H1 (cell line): ENCODE results near the gene TGM6. TPM values are rescaled to one million over a fixed set of nuclear protein-coding genes. Genes with fewer than 3 reads are reported as not detected.

Source experiments
- CTCF ChIA-PET: fragments of 300-600 bp; sonication (Branson Sonifier 250); formaldehyde crosslinking; loops from one replicate; lab custom pipeline; 2021; ENCODE audit not compliant: partially characterized antibody; lab: Charles Lee
- POLR2A ChIA-PET: fragments of 300-600 bp; sonication (Branson Sonifier 250); formaldehyde crosslinking; loops from one replicate; lab custom pipeline; 2021; ENCODE audit warnings: inconsistent platforms; ENCODE audit not compliant: partially characterized antibody; lab: Charles Lee
- DNase-seq, 2 experiments: peaks; one replicate each; pipeline versions ENCODE4 v3.0.0 to v3.0.0-alpha.2; 2010 to 2022; ENCODE audit warnings: low spot score in 2 of 2, low read depth in 1 of 2, mixed read lengths in 1 of 2
- FAIRE-seq: peaks from 2 replicates; lab custom pipeline; 2011; peaks lifted over from hg19 to GRCh38; lab: Jason Lieb, UNC
- H2AFZ ChIP-seq: 2 replicates; pipeline ENCODE4 v1.8.1; 2012; ENCODE audit warnings: low read length, inconsistent platforms
- H2AK5ac ChIP-seq: 2 replicates; pipeline ENCODE4 v1.6.1; 2013; ENCODE audit warnings: low read depth, low read length
- H2BK120ac ChIP-seq: replicated peaks from 2 replicates; pipeline ENCODE3; 2013; ENCODE audit warnings: low read depth, low read length, inconsistent platforms
- H2BK12ac ChIP-seq: 2 replicates; pipeline ENCODE4 v1.6.1; 2013; ENCODE audit warnings: low read depth, low read length
- H2BK15ac ChIP-seq: 2 replicates; pipeline ENCODE4 v1.6.1; 2013; ENCODE audit warnings: low read length
- H2BK20ac ChIP-seq: 2 replicates; pipeline ENCODE4 v1.6.1; 2013; ENCODE audit warnings: low read length
- H2BK5ac ChIP-seq: 2 replicates; pipeline ENCODE4 v1.6.1; 2013; ENCODE audit warnings: low read depth, low read length
- H3K14ac ChIP-seq: 2 replicates; pipeline ENCODE4 v1.6.1; 2013; ENCODE audit warnings: inconsistent platforms; ENCODE audit not compliant: insufficient read length
- H3K18ac ChIP-seq: 2 replicates; pipeline ENCODE4 v1.6.1; 2013; ENCODE audit warnings: low read length; ENCODE audit errors: extremely low read depth
- H3K23ac ChIP-seq: 2 replicates; pipeline ENCODE4 v1.6.1; 2013; ENCODE audit warnings: inconsistent platforms; ENCODE audit not compliant: insufficient read length
- H3K23me2 ChIP-seq: 2 replicates; pipeline ENCODE4 v1.6.1; 2013; ENCODE audit warnings: low read depth, low read length
- H3K27ac ChIP-seq: 2 replicates; pipeline ENCODE4 v1.6.1; 2011; ENCODE audit warnings: low read depth, low read length, inconsistent platforms
- H3K27me3 ChIP-seq, 4 experiments: replicated peaks in 1 of 4; 1 replicate in 1 of 4; 2 replicates in 3 of 4; pipeline versions ENCODE4 v1.6.1 to v1.8.1; 2011 to 2013; ENCODE audit warnings: low read length in 3 of 4, mild to moderate bottlenecking in 3 of 4, inconsistent platforms in 2 of 4, mixed read lengths in 2 of 4, moderate library complexity in 1 of 4; ENCODE audit not compliant: control insufficient read depth in 3 of 4, insufficient read depth in 3 of 4; ENCODE audit errors: extremely low read depth in 1 of 4
- H3K36me3 ChIP-seq, 4 experiments: 2 replicates each; pipeline versions ENCODE4 v1.6.1 to v1.8.1; 2011 to 2013; ENCODE audit warnings: mild to moderate bottlenecking in 4 of 4, low read length in 3 of 4, moderate library complexity in 2 of 4, control low read depth in 1 of 4, inconsistent platforms in 1 of 4; ENCODE audit not compliant: insufficient read depth in 4 of 4, control insufficient read depth in 2 of 4
- H3K4ac ChIP-seq: replicated peaks from 2 replicates; pipeline ENCODE3; 2013; ENCODE audit warnings: low read length, low read depth, mixed read lengths, inconsistent platforms; ENCODE audit not compliant: insufficient read length
- H3K4me1 ChIP-seq, 4 experiments: replicated peaks in 1 of 4; 1 replicate in 1 of 4; 2 replicates in 3 of 4; pipeline versions ENCODE4 v1.6.1 to v1.8.1; 2011 to 2013; ENCODE audit warnings: low read length in 3 of 4, inconsistent platforms in 2 of 4, mixed read lengths in 1 of 4; ENCODE audit not compliant: insufficient read depth in 4 of 4, control insufficient read depth in 3 of 4
- H3K4me2 ChIP-seq, 2 experiments: 2 replicates each; pipeline versions ENCODE4 v1.6.1 to v1.8.1; 2011 to 2013; ENCODE audit warnings: low read depth in 2 of 2, low read length in 2 of 2, control low read depth in 1 of 2, inconsistent platforms in 1 of 2, mild to moderate bottlenecking in 1 of 2; ENCODE audit not compliant: insufficient read depth in 1 of 2
- H3K4me3 ChIP-seq, 4 experiments: fragments of 200-600, 300-600 bp in 1 of 4; sonication (generic), shearing (Covaris generic), sonication (Bioruptor Twin) in 1 of 4; 2 replicates each; pipeline versions ENCODE4 v1.5.1 to v1.8.1; 2011 to 2016; ENCODE audit warnings: low read length in 4 of 4, low read depth in 3 of 4, control low read depth in 2 of 4, inconsistent platforms in 2 of 4, mild to moderate bottlenecking in 2 of 4, mixed read lengths in 1 of 4, moderate library complexity in 1 of 4; ENCODE audit not compliant: insufficient read depth in 2 of 4; ENCODE audit errors: extremely low read depth in 1 of 4
- H3K56ac ChIP-seq: replicated peaks from 2 replicates; pipeline ENCODE3; 2013; ENCODE audit warnings: low read depth, mild to moderate bottlenecking, mixed read lengths, low read length, inconsistent platforms; ENCODE audit not compliant: insufficient read length
- H3K79me1 ChIP-seq: 2 replicates; pipeline ENCODE4 v1.6.1; 2013; ENCODE audit warnings: low read depth, low read length, control low read depth
- H3K79me2 ChIP-seq, 2 experiments: 2 replicates each; pipeline versions ENCODE4 v1.6.1 to v1.8.1; 2012 to 2013; ENCODE audit warnings: low read length in 2 of 2, mild to moderate bottlenecking in 2 of 2, inconsistent platforms in 1 of 2; ENCODE audit not compliant: insufficient read depth in 2 of 2, control insufficient read depth in 1 of 2
- H3K9ac ChIP-seq, 4 experiments: replicated peaks in 1 of 4; 1 replicate in 1 of 4; 2 replicates in 3 of 4; pipeline versions ENCODE4 v1.6.1 to v1.8.1; 2011 to 2013; ENCODE audit warnings: low read depth in 3 of 4, low read length in 3 of 4, control low read depth in 2 of 4, mild to moderate bottlenecking in 2 of 4, moderate library complexity in 2 of 4, inconsistent platforms in 1 of 4; ENCODE audit errors: extremely low read depth in 1 of 4
- H3K9me3 ChIP-seq, 2 experiments: 2 replicates each; pipeline versions ENCODE4 v1.6.1 to v1.8.1; 2012 to 2013; ENCODE audit warnings: mild to moderate bottlenecking in 2 of 2, moderate library complexity in 2 of 2, control low read depth in 1 of 2, inconsistent platforms in 1 of 2, low read depth in 1 of 2, low read length in 1 of 2, mixed read lengths in 1 of 2; ENCODE audit not compliant: insufficient read depth in 2 of 2
- H4K20me1 ChIP-seq, 2 experiments: replicated peaks in 1 of 2; 2 replicates each; pipeline versions ENCODE3 to v1.8.1; 2011 to 2013; ENCODE audit warnings: inconsistent platforms in 2 of 2, low read length in 2 of 2, mild to moderate bottlenecking in 1 of 2; ENCODE audit not compliant: insufficient read depth in 2 of 2, control insufficient read depth in 1 of 2
- H4K5ac ChIP-seq: 2 replicates; pipeline ENCODE4 v1.6.1; 2013; ENCODE audit warnings: low read length, low read depth, mixed read lengths, inconsistent platforms; ENCODE audit not compliant: insufficient read length
- H4K8ac ChIP-seq: 2 replicates; pipeline ENCODE4 v1.8.0; 2013; ENCODE audit warnings: mild to moderate bottlenecking, moderate library complexity, low read length, inconsistent platforms; ENCODE audit not compliant: insufficient read depth; ENCODE audit errors: extremely low read depth
- H4K91ac ChIP-seq: replicated peaks from 2 replicates; pipeline ENCODE3; 2013; ENCODE audit warnings: low read length, mixed read lengths, inconsistent platforms; ENCODE audit not compliant: insufficient read length
- CBX8 ChIP-seq: fragments of 300-800, 300-1000 bp; sonication (generic); IDR thresholded peaks from 2 replicates; pipeline ENCODE4 v1.7.1; 2016; ENCODE audit warnings: low read depth, low read length, borderline replicate concordance
- EGR1 ChIP-seq: IDR thresholded peaks from 2 replicates; pipeline ENCODE4 v1.6.1; 2011; ENCODE audit warnings: low read depth, low read length, borderline replicate concordance
- FOSL1 ChIP-seq: IDR thresholded peaks from 2 replicates; pipeline ENCODE4 v1.6.1; 2011; ENCODE audit warnings: mild to moderate bottlenecking, low read depth, low read length, moderate library complexity; ENCODE audit not compliant: insufficient read depth
- KDM4A ChIP-seq: IDR thresholded peaks from one replicate; pipeline ENCODE4 v1.7.1; 2012; ENCODE audit warnings: low read depth, mild to moderate bottlenecking, moderate library complexity, low read length, inconsistent platforms; ENCODE audit not compliant: severe bottlenecking
- MAFK ChIP-seq: IDR thresholded peaks from 2 replicates; pipeline ENCODE4 v1.6.1; 2012; ENCODE audit warnings: low read depth, mild to moderate bottlenecking, improper control_type of control experiment, low read length
- POLR2A ChIP-seq, 2 experiments: IDR thresholded peaks; 1 replicate in 1 of 2; 2 replicates in 1 of 2; pipeline ENCODE4 v1.6.1; 2011; ENCODE audit warnings: low read depth in 2 of 2, low read length in 2 of 2, mild to moderate bottlenecking in 2 of 2; ENCODE audit errors: control extremely low read depth in 1 of 2
- TAF7 ChIP-seq: optimal IDR thresholded peaks from 2 replicates; pipeline ENCODE3; 2011; ENCODE audit warnings: low read depth, mild to moderate bottlenecking, inconsistent platforms, low read length, moderate library complexity, borderline replicate concordance
- WGBS, 2 experiments: shearing (Covaris generic) in 1 of 2; methylation state at CpG; one replicate each; pipeline versions ENCODE4 v1.1.6 to v1.1.7; 2013 to 2015; ENCODE audit warnings: low lambda C conversion rate in 2 of 2, mixed read lengths in 2 of 2, inconsistent platforms in 1 of 2, low coverage in 1 of 2, missing lambda C conversion rate in 1 of 2; ENCODE audit not compliant: insufficient replicate concordance in 2 of 2, insufficient coverage in 1 of 2, insufficient read length in 1 of 2; ENCODE audit errors: extremely low coverage in 1 of 2, missing lambda C conversion rate in 1 of 2; 5-methylcytosine and 5-hydroxymethylcytosine counted together
- polyA plus RNA-seq, 7 experiments: library from polyadenylated mRNA; depleted of rRNA in 3 of 7; stranded (reverse) in 5 of 7; unstranded in 2 of 7; fragments of >200 nt in 5 of 7; fragments of 200-250 nt in 2 of 7; gene quantifications; 1 replicate in 5 of 7; 2 replicates in 1 of 7; 4 replicates in 1 of 7; pipeline versions ENCODE4 v1.2.1 to v1.2.3, GENCODE V29; 2011 to 2013; ENCODE audit warnings: missing spikeins in 2 of 7, mixed read lengths in 2 of 7
- total RNA-seq: library from RNA; stranded (reverse); fragmentation: NEBNext Ultra II Directional; extraction: Animal tissue kit (Norgen Biotek cat#: 25700); gene quantifications from 2 replicates; pipeline ENCODE4 v1.2.1, GENCODE V29; 2021
- TF ChIP-seq, protein P1 (sequence below): IDR thresholded peaks from 2 replicates; pipeline ENCODE4 v1.6.1; 2012; ENCODE audit warnings: inconsistent platforms

TGM6 gene
- total and polyA plus RNA-seq, 2 of the 8 experiments (the other 6 are each of a cell fraction or from before 2014, with no cell fraction given), result 0.03 TPM; not detected in 1

DNA sequence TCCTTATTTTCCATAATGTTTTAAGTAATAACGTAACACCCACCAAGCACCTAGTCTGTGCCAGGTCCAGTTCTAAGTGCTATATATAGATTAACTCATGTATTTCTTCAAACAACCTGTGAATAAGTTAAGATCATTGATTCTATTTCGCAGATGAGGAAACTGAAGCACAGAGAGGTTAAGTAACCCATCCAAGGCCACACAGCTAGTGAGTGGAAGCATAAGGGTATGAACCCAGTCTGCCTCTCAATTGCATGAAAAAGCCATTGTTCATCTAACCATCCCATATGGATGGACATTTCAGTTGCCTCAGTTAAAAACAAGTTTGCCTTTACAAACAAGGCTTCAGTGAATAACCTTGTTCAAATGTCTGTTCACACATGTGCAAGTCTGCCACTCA, 20.8 kb downstream of the TGM6 start:
- no peak for TF ChIP-seq KDM4A
- no peak for TF ChIP-seq EGR1
- TF ChIP-seq, protein P1, sequence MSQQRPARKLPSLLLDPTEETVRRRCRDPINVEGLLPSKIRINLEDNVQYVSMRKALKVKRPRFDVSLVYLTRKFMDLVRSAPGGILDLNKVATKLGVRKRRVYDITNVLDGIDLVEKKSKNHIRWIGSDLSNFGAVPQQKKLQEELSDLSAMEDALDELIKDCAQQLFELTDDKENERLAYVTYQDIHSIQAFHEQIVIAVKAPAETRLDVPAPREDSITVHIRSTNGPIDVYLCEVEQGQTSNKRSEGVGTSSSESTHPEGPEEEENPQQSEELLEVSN, result no peak
- TF ChIP-seq FOSL1, result no peak
- TF ChIP-seq POLR2A (IDR thresholded peaks at IDR 0.05; ENCODE audit: control extremely low read depth in 1 of 2, low read depth in 2 of 2, low read length in 2 of 2), result no peak
- no peak for TF ChIP-seq MAFK
- TF ChIP-seq CBX8, result no peak
- no peak for TF ChIP-seq TAF7
- Histone ChIP-seq H3K4me3 (no peak overlapping the region), H3K27me3 (no peaks in the 10 kb centered on the region), H2BK12ac (no peak overlapping the region), H3K79me2 (no peaks in the 10 kb centered on the region), H3K56ac (no peak overlapping the region), H3K9ac (no peak overlapping the region), H4K8ac (no peak overlapping the region), H3K18ac (no peak overlapping the region; the same call in 1 of the 2 replicates), H3K4me2 (no peak overlapping the region), H3K9me3 (peaks cover 0 to 7% of the 10 kb centered on the region in 2 experiments; a peak in 1 of 4 replicates), H3K23me2 (no peaks in the 10 kb centered on the region), H2AK5ac (no peak overlapping the region), H4K5ac (no peak overlapping the region), H3K27ac (no peak overlapping the region), H4K91ac (no peak overlapping the region), H2BK120ac (no peak overlapping the region), H3K79me1 (no peaks in the 10 kb centered on the region), H3K4ac (no peak overlapping the region), H2BK20ac (no peak overlapping the region), H2BK15ac (no peak overlapping the region), H3K4me1 (0 out of 7 replicates have a peak, but pooled peaks cover 0 to 2% (median 0%) of the 10 kb centered on the region in 4 experiments), H3K23ac (no peak overlapping the region), H2AFZ (no peak overlapping the region), H3K36me3 (no peaks in the 10 kb centered on the region), H3K14ac (no peak overlapping the region), H4K20me1 (no peaks in the 10 kb centered on the region), H2BK5ac (no peak overlapping the region)
- POLR2A ChIA-PET, result interaction anchor here (0.6 to 1.2 kb wide), 2 partner anchors 10 to 93 kb away, joined by 3 read pairs; no protein-coding TSS in a partner anchor
- 93% methylated on average over 2 of the region's 2 CpGs; no CpG with 5 or more reads in 1 of the 2 experiments for WGBS, 2 experiments
- no peak for FAIRE-seq
- CTCF ChIA-PET, result interaction anchor here (0.7 to 18.3 kb wide), 6 partner anchors 8 to 151 kb away, joined by 3 to 210 read pairs (median 8); partner anchors contain the start of gene TGM6
- no peak for DNase-seq
